OCI-LY3 (cell line): ENCODE measurements around the gene EPHA5.

Experiments used
- H2AFZ ChIP-seq: fragments of 200-600, 300-600 bp; shearing (Covaris generic); 2 replicates; pipeline ENCODE4 v1.6.0; 2014; ENCODE audit warnings: antibody characterized with exemption, low read depth, low read length
- H3K27ac ChIP-seq: fragments of 200-600, 300-600 bp; sonication (generic); 2 replicates; pipeline ENCODE4 v1.5.1; 2014; ENCODE audit warnings: mild to moderate bottlenecking, low read length, moderate library complexity, mixed read lengths
- H3K27me3 ChIP-seq: fragments of 200-600, 300-600 bp; sonication (generic); 2 replicates; pipeline ENCODE4 v1.6.1; 2014; ENCODE audit warnings: low read depth, low read length, mixed read lengths
- H3K36me3 ChIP-seq: fragments of 200-600, 300-600 bp; sonication (generic); replicated peaks from 2 replicates; pipeline ENCODE3; 2014; ENCODE audit warnings: low read depth, low read length, mixed read lengths
- H3K4me1 ChIP-seq: fragments of 300-600, 200-600 bp; sonication (generic); 2 replicates; pipeline ENCODE4 v1.6.1; 2014; ENCODE audit warnings: low read length, mixed read lengths
- H3K4me2 ChIP-seq: fragments of 200-600, 300-600 bp; sonication (generic); 2 replicates; pipeline ENCODE4 v1.6.1; 2014; ENCODE audit warnings: low read length, mixed read lengths
- H3K4me3 ChIP-seq: fragments of 300-600, 200-600 bp; sonication (generic); 2 replicates; pipeline ENCODE4 v1.5.1; 2014; ENCODE audit warnings: antibody characterized with exemption, mild to moderate bottlenecking, low read length, moderate library complexity
- H3K79me2 ChIP-seq: fragments of 300-600, 200-600 bp; shearing (Covaris generic); 2 replicates; pipeline ENCODE4 v1.6.1; 2014; ENCODE audit warnings: mild to moderate bottlenecking, low read length, mixed read lengths
- H3K9ac ChIP-seq: fragments of 300-600, 200-600 bp; shearing (Covaris generic); 2 replicates; pipeline ENCODE4 v1.6.0; 2014; ENCODE audit warnings: mild to moderate bottlenecking, low read length, moderate library complexity
- H3K9me3 ChIP-seq: fragments of 200-600, 300-600 bp; shearing (Covaris generic); 2 replicates; pipeline ENCODE4 v1.6.1; 2014; ENCODE audit warnings: low read length, mixed read lengths; ENCODE audit not compliant: insufficient read depth
- H4K20me1 ChIP-seq: fragments of 200-600, 300-600 bp; sonication (generic); 2 replicates; pipeline ENCODE4 v1.6.1; 2016; ENCODE audit warnings: low read length, mixed read lengths; ENCODE audit not compliant: insufficient read depth
- CTCF ChIP-seq: fragments of 200-600, 300-600 bp; sonication (generic); IDR thresholded peaks from 2 replicates; pipeline ENCODE4 v1.5.1; 2014; ENCODE audit warnings: antibody characterized with exemption, low read length, low read depth
- EZH2phosphoT487 ChIP-seq: fragments of 200-600 bp; shearing (Covaris generic); IDR thresholded peaks from 2 replicates; pipeline ENCODE4 v1.6.1; 2018; ENCODE audit warnings: antibody characterized with exemption, mixed run types, low read depth

EPHA5 gene

GRCh38 chr4:65651031-65651430 lies 19.3 kb downstream of the EPHA5 start:
- H3K4me1 ChIP-seq: no peaks in the 10 kb centered on the region
- H4K20me1 ChIP-seq: no peaks in the 10 kb centered on the region
- TF ChIP-seq EZH2phosphoT487: no peak
- no peak for TF ChIP-seq CTCF
- H3K4me2 ChIP-seq: no peak overlapping the region
- H3K9me3 ChIP-seq: no peaks in the 10 kb centered on the region
- no peaks in the 10 kb centered on the region for H3K79me2 ChIP-seq
- no peak overlapping the region for H3K9ac ChIP-seq
- H2AFZ ChIP-seq: no peak overlapping the region
- H3K36me3 ChIP-seq: no peaks in the 10 kb centered on the region
- H3K27ac ChIP-seq: no peak overlapping the region
- no peak overlapping the region for H3K4me3 ChIP-seq
- H3K27me3 ChIP-seq: no peaks in the 10 kb centered on the region

- TF ChIP-seq EZH2phosphoT487: no peak
- TF ChIP-seq CTCF: no peak
- Histone ChIP-seq H3K4me3 (no peak overlapping the region), H3K79me2 (no peaks in the 10 kb centered on the region), H3K9ac (no peak overlapping the region), H2AFZ (no peak overlapping the region), H3K9me3 (no peaks in the 10 kb centered on the region), H3K4me2 (no peak overlapping the region), H3K36me3 (no peaks in the 10 kb centered on the region), H3K27ac (no peak overlapping the region), H3K27me3 (no peaks in the 10 kb centered on the region), H3K4me1 (no peaks in the 10 kb centered on the region), H4K20me1 (no peaks in the 10 kb centered on the region)
These were observed 24.2 kb downstream of the EPHA5 start for GRCh38 chr4:65646136-65646535.

GRCh38 chr4:65645185-65645584 lies 25.1 kb downstream of the EPHA5 start:
- Histone ChIP-seq H3K9me3 (no peaks in the 10 kb centered on the region), H3K4me1 (no peaks in the 10 kb centered on the region), H3K27me3 (no peaks in the 10 kb centered on the region), H3K36me3 (no peaks in the 10 kb centered on the region), H3K79me2 (no peaks in the 10 kb centered on the region), H3K27ac (no peak overlapping the region), H4K20me1 (no peaks in the 10 kb centered on the region), H2AFZ (no peak overlapping the region), H3K4me2 (no peak overlapping the region), H3K9ac (no peak overlapping the region), H3K4me3 (no peak overlapping the region)
- no peak for TF ChIP-seq EZH2phosphoT487
- TF ChIP-seq CTCF: no peak

- no peaks in the 10 kb centered on the region for H3K4me1 ChIP-seq
- H3K4me2 ChIP-seq: no peak overlapping the region
- no peaks in the 10 kb centered on the region for H3K36me3 ChIP-seq
- TF ChIP-seq EZH2phosphoT487: no peak
- TF ChIP-seq CTCF: no peak
- no peak overlapping the region for H3K9ac ChIP-seq
- H3K27ac ChIP-seq: no peak overlapping the region
- H3K79me2 ChIP-seq: no peaks in the 10 kb centered on the region
- H3K27me3 ChIP-seq: no peaks in the 10 kb centered on the region
- no peaks in the 10 kb centered on the region for H4K20me1 ChIP-seq
- H3K9me3 ChIP-seq: no peaks in the 10 kb centered on the region
- peak overlapping the region; percentile 29; the same call in 1 of the 2 replicates for H2AFZ ChIP-seq
- no peak overlapping the region for H3K4me3 ChIP-seq
These were observed 35.1 kb downstream of the EPHA5 start for GRCh38 chr4:65635051-65635821.
